NCI-H526 (cell line): ENCODE measurements around the gene MYRFL.
"Not testable (repeated sequence)": the region's sequence is repeated elsewhere in the genome, so short reads cannot be mapped to it uniquely, and the experiment has no call there.

Experiments used
- DNase-seq, 2 experiments: peaks; one replicate each; lab custom pipeline; 2025; lab: John Stamatoyannopoulos, UW

Gene MYRFL

DNA sequence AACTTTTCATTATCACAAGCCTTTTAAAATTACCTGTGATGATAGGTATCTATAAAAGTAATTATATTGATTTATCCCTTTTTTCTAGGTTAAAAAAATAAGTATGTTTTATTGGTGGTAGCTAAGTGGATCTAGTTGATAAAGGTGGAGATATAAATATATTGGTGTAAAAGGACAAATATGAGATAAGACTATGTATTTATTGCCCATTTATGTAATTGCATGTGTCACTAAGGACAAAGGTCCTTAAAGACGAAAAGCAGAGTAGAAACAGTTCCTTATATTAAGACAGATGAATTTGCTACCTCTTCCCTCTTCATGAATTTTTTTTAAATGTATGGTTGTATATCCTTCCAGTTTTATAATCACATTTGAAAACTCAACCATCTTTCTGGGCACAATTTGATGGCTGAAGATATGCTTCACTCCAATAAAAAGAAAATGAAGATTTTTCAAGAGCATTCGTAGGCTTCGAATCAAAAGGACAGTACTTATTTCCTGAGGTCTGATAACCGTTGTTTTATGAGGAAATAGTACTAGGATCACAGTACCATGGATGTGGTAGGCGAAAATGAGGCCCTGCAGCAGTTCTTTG is at the start of gene MYRFL:
MYRFL (plus strand) TSS at position 262 of the 595 bp plus-strand sequence; CDS start at position 553, 291 bp downstream.
- DNase-seq: no peak

DNA sequence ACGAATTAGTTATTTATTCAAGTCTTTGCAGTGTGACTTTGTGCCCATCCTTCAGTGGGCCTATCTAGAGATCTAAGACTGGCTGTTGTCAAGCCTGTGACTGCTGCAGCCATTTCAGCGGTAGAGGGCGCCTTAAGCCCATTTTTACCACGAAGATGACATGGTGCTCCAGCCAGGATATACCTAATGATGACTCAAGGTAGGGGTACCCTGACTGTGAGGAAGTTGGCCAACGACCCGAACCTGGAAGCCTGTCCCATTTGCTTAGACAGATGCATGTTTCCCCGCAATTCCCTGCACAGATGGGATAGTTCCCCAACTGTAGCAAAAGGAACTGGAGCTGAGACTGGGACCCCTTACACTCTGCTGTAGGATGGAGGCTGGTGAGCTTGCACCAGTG is 45.1 kb upstream of the MYRFL start:
- DNase-seq: peak in 1 of 2 experiments; percentile 33

DNA sequence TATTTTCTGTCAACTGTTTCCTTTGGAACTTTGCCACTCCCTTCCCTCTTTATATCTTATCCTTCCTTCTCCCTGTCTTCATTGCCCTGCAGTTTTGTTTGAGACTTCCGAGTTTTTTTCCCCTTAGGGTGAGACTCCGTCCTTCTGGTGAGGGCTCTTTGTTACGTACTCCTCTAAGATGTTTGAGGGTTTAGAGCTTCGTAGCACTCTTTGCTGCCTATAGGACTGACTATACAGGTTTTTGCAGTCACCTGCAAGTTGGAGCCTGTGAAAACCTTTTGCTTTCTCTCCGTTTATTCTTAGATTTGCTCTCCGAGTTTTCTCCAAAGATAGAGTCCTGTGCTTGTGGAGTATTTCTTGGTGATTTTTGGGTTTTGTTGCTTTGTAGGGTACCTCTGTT is 41.7 kb upstream of the MYRFL start:
- no peak for DNase-seq

GRCh38 chr12:69789351-69789750 is 35.7 kb upstream of the MYRFL start:
- no peak for DNase-seq

- no peak for DNase-seq
These were observed 32.5 kb upstream of the MYRFL start for GRCh38 chr12:69792533-69792932.

DNA sequence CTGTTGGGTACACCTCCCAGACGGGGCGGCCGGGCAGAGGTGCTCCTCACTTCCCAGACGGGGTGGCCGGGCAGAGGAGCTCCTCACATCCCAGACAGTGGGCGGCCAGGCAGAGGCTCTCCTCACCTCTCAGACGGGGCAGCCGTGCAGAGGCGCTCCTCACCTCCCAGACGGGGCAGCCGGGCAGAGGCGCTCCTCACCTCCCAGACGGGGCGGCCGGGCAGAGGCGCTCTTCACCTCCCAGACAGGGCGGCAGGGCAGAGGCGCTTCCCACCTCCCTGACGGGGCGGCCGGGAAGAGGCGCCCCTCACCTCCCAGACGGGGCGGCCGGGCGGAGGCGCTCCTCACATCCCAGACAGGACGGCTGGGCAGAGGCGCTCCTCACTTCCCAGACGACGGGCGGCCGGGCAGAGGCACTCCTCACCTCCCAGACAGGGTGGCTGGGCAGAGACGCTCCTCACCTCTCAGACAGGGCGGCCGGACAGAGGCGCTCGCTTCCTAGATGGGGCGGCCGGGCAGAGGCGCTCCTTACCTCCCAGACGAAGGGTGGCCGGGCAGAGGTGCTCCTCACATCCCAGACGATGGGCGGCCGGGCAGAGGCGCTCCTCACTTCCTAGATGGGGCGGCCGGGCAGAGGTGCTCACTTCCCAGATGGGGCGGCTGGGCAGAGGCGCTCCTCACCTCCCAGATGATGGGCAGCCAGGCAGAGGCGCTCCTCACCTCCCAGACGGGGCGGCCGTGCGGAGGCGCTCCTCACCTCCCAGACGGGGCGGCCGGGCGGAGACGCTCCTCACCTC is 17.7 kb upstream of the MYRFL start:
- not testable (repeated sequence) for DNase-seq

DNA sequence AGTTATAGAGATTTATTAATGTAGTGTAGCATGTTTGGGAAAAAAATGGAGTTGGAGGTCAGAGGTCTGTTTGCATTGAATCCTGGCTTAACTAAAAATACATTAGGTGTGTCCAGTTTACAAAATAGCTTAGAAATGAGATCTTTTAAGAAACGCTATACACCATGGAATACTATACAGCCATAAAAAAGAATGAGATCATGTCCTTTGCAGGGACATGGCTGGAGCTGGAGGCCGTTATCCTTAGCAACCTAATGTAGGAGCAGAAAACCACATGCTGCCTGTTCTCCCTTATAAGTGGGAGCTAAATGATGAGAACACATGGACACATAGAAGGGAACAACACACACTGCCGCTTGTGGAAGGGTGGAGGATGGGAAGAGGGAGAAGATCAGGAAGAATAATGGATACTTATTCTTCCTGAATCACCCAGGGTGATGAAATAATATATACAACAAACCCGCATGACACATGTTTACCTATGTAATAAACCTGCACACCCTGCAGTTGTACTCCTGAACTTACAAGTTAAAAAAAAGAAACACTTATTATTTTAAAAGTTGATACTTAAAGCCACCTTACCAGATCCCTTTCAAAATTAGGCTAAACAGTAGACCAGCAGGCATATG is 14.0 kb upstream of the MYRFL start:
- no peak for DNase-seq

- DNase-seq: no peak
These were observed 8.9 kb upstream of the MYRFL start for GRCh38 chr12:69816082-69816481.

- no peak for DNase-seq
These were observed 4.0 kb upstream of the MYRFL start for GRCh38 chr12:69821032-69821455.

GRCh38 chr12:69821456-69822159 is 3.4 kb upstream of the MYRFL start:
- DNase-seq: no peak

DNA sequence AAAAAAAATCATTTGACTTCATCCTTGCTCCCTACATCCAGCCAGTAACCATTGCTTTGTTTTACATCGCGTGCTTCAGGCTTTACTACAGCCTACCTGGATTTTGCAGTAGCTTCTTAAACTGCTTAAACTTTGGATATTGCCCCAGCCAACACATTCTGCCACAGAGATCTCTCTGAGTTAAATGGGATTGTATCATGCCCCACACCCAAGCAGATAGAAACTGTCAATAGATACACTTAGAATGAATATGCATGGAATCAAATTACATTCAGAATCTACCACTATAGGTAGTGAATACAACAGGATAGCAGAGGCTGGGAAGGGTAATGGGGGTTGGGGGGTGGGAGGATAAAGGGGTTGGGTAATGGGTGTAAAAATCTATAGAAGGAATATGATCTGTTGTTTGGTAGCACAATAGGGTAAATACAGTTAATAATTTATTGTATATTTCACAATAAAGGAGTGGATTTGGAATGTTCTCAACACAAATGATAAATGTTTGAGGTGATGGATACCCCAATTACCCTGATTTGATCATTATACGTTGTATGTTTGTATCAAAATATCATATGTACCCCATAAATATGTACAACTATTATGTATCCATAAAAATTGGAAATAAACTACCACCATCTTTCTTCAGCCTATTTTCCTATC is 2.7 kb upstream of the MYRFL start:
- no peak for DNase-seq

DNA sequence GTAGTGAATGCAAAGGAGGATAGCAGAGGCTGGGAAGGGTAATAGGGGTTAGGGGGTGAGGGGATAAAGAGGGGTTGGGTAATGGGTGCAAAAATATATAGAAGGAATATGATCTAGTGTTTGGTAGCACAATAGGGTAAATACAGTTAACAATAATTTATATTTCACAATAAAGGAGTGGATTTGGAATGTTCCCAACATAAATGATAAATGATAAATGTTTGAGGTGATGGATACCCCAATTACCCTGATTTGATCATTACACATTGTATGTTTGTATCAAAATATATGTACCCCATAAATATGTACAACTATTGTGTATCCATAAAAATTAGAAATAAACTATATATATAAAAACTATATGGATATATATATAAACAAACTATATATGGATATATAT is 999 bp upstream of the MYRFL start:
- DNase-seq: no peak

- no peak for DNase-seq
These were observed 3.9 kb downstream of the MYRFL start for GRCh38 chr12:69828897-69829296.

- peak; percentile 20 to 57 for DNase-seq
These were observed 8.7 kb downstream of the MYRFL start for GRCh38 chr12:69833696-69834095.

DNA sequence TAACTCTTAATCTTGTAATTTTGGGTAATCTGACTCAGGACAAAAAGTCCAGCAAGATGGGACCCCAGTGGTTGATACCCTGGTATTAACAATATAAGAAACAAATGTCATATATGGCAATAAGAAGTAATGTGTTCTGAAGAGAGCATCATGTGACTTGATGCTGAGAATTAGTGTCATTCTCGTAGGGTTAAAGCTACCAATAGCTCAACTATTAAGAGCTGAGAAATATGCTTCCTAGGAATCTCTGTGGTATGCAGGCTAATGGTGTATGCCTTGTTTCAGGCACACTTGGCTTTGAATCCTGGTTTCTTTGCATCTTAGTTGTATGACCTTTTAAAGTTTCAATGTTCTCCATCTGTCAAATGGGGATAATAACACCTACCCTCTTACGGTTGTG is 9.1 kb downstream of the MYRFL start:
- no peak for DNase-seq

DNA sequence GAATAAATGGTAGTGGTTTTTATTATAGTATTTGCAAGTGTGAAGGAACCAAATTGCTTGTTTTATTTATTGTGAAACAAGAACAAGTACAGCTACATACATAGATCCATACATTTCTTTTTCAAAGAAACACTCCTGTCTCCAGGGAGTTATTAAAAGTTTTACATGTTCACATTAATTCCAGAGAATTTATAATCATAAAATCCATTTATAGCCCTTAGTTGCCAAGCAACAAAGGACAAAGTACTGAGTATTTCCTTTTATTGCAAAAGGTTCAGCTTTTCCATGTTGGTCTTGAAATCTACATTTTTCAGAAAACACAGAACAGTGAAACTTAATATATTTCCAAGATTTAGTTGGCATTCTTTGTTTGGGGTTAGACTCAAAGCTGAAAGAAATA is 9.5 kb downstream of the MYRFL start:
- DNase-seq: peak; percentile 11 to 19

GRCh38 chr12:69835081-69835480 is 10.1 kb downstream of the MYRFL start:
- no peak for DNase-seq

- no peak for DNase-seq
These were observed 11.0 kb downstream of the MYRFL start for GRCh38 chr12:69836015-69836414.

DNA sequence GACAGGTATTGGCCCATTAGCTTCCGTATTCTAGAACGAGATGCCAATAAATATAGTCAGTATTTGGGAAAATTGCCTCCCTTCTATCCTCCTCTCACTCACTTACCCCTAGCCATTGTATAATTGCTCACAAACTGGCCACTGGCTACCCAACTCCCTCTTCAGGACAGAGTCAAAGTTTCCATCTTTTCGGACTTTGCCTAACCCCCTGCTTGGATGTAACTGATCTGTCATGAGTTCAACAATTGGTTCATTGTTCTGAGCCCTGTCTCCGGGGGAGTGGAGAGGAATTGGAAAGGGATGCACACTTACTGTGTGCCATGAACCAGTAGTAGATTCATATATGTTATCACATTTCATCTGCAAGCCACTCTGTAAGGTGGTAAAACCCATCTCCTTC is 12.2 kb downstream of the MYRFL start:
- DNase-seq: peak; percentile 45 to 70

GRCh38 chr12:69837657-69838415 is 12.8 kb downstream of the MYRFL start:
- no peak for DNase-seq

DNA sequence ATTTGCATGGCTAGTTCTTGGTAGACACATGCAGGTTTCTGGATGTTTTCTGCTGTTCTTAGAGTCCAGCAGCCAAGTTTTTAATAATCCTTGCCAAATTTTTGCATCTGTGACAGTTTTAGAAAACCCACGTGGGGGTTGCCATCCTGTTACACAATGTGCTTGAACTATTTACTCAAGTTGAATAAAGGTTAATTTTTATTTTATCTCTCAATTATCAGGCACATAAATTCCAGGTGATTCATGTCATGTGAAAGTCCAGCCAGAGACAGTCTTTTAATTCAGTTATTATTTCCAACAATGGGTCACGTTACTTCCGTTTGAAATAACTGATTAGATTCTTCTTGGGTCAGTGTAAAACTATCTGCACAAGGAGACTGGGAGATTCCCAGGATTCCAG is 15.7 kb downstream of the MYRFL start:
- DNase-seq: peak in 1 of 2 experiments; percentile 13
